ENCODE measurements around the gene NTN1. TPM values are rescaled to one million over a fixed set of nuclear protein-coding genes. Genes with fewer than 3 reads are reported as not detected.

The NTN1 gene
- total RNA-seq, 2 donors from 2014 or later, result 0.63 to 0.87 TPM

DNA sequence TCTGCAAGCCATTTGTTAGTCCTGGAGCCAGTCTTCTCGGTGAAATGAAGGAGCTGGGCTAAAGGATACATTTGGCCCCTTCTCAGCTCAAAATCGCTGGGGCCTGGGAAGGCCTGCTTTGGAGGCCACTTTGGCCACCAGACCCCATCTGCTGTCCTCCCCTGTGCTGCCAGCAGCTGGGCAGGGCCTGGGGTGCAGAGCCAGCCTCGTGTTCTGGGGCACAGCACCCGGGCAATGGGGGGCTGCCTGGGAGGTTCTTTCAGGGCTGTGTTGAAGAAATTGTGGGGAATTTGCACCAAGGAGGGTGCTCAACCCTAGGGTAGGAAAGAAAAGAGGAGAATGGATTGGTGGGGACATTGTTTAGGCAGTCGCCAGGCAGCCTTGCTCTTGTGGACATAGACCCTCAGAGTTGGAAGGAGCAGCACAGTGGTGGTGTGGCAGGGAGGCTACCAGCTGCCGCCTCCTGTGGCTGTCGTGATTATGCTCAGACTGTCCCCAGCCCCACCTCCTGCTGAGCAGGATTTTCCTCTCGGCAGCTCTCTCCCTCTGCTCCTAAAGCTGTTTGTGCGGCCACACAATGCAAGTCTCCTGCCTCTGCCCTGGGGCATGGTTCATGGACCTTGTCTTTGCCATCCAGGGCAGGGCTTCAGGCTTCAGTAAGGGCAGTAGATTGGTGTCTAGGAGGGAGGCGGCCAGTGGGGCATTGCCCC lies 174.8 kb downstream of the NTN1 start:
- no peaks in the 10 kb centered on the region for H3K4me1 Mint-ChIP-seq
- ATAC-seq (replicated peaks), result no peak
- H3K36me3 Mint-ChIP-seq (ENCODE audit: low read depth), result no peaks in the 10 kb centered on the region
- H3K4me3 Mint-ChIP-seq, result no peak overlapping the region
- peaks cover 3% of the 10 kb centered on the region for H3K9me3 Mint-ChIP-seq
- no peaks in the 10 kb centered on the region for H3K27me3 Mint-ChIP-seq
- no peak overlapping the region for H3K27ac Mint-ChIP-seq

DNA sequence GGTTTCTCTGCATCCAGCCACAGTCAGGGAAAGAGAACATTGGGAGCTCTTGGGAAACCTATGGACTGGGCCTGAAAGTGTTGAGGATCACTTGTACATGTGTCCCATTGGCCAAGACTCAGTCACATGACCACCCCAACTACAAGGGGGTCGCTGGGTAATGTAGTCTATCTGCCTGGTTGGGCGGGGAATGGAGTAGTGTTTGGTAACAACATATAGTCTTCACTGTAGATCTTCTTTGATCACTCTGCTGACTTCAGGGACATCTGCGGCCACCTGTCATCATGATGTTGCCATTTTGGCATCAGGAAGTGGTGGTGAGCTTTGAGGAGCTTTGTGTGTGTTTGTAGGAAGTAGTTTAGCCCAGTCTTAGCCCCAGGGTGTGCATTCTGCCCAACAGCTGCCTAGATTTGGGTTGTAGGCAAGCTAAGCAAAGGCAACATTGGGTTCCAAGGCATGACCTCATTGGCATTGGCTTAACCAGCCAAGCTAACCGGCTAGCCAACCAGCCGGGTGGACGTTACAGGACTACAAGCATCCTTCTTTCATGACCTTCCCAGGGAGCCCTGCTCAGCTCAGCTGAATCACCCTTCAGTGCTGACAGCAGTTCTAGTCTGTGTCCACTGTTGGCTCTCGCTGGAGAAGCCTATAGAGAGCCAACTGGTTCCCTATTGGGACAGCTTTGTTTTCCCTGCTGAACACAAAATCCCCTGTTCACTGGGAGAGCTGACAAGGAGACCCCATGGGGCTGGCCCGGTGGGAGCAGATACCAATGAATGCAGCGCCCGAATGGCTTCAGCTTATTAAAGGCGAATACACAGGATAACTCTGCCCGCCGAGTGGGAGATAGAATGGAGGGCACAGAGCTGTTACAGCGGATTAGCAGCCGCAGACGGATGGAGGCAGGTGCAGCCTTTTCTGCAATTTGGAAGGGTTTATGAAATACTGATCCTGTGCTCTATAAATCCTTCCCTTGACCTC lies 178.6 kb downstream of the NTN1 start:
- Mint-ChIP-seq H3K36me3 (ENCODE audit: low read depth) (no peaks in the 10 kb centered on the region), H3K4me3 (no peak overlapping the region), H3K27ac (no peak overlapping the region), H3K4me1 (no peaks in the 10 kb centered on the region), H3K9me3 (peaks cover 3% of the 10 kb centered on the region), H3K27me3 (peaks cover 3% of the 10 kb centered on the region)
- no peak for ATAC-seq (replicated peaks)

DNA sequence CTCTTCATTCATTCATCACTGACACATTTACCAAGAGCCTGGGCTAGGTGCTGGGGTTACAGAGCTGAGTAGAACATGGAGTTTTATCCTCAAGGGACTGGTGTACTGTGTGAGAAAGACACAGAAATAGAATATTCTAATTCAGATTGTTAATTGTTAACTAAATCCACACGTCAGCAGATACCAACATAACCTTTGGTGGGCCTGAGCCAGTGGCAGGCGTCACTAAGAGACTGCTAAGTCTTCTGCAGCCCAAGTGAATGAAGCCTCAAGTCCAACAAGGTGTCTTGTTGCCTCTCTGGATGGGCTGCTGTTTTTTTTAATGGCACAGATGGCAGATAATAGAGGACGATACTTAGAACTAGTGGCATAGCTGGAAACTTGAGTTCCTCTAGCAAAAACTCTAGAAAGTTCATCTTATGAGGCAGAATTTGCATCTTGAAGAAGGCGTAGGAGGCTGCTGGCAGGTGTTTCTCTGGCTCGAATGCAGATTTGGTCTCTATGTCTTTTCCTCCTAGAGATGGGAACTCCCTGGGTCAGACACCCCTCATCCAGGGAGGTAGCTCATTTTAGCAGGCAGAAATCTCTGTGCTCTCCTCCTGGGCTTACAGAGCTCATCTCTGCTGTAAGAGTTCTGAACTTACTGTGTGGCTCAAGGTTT lies 179.5 kb downstream of the NTN1 start:
- H3K27ac Mint-ChIP-seq, result no peak overlapping the region
- H3K27me3 Mint-ChIP-seq, result peaks cover 3% of the 10 kb centered on the region
- no peaks in the 10 kb centered on the region for H3K4me1 Mint-ChIP-seq
- H3K36me3 Mint-ChIP-seq (ENCODE audit: low read depth), result no peaks in the 10 kb centered on the region
- peaks cover 3% of the 10 kb centered on the region for H3K9me3 Mint-ChIP-seq
- no peak for ATAC-seq (replicated peaks)
- no peak overlapping the region for H3K4me3 Mint-ChIP-seq

DNA sequence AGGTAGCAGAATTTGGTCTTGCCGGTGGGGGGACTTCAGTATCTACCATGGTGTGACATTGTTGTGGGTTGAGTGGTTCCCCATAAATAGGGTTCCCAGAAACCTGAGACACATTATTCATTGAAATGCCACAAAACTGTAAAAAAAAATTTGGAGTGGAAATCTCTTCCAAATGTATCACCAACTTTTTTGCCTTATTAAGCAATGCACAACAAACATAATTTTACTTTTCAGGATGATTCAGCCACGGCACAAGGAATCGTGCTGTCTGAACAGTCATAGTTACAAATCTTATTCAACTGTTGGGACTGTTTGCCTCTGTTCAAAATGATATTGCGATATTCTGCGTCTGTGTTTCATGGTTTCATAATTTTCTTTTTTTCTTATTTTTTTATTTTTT lies 181.2 kb downstream of the NTN1 start:
- H3K27ac Mint-ChIP-seq, result no peak overlapping the region
- ATAC-seq (replicated peaks), result peak; percentile 52
- H3K27me3 Mint-ChIP-seq, result peaks cover 3% of the 10 kb centered on the region
- H3K36me3 Mint-ChIP-seq (ENCODE audit: low read depth), result no peaks in the 10 kb centered on the region
- no peaks in the 10 kb centered on the region for H3K4me1 Mint-ChIP-seq
- H3K4me3 Mint-ChIP-seq, result no peak overlapping the region
- H3K9me3 Mint-ChIP-seq, result peaks cover 3% of the 10 kb centered on the region

DNA sequence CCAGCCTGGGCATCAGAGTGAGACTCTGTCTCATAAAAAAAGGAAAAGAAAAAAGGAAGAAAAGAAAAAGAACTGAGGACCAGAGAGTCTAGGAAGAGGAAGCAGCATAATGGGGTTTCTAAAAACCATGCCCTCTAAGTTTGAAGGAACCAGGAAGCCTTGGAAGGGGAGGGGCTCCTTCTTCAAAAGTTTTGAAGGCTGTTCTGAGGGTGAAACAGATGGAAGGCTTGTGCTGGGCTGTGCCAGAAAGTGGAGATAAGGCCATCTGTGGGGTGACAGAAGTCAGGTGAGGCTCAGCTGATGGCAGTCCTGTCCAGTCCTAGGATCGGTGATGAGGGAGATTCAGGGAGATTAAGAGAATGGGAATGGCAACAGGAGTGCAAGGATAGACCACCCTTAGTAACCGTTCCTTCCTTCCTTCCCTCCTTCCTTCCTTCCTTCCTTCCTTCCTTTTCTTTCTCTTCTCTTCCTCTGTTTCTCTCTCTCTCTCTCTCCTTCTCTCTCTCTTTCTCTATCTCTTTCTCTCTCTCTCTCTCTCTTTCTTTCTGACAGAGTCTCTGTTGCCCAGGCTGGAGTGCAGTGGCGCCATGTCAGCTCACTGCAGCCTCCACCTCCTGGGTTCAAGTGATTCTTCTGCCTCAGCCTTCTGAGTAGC lies 182.6 kb downstream of the NTN1 start:
- H3K9me3 Mint-ChIP-seq, result peaks cover 3% of the 10 kb centered on the region
- H3K27ac Mint-ChIP-seq, result peak overlapping the region; percentile 51
- no peaks in the 10 kb centered on the region for H3K36me3 Mint-ChIP-seq (ENCODE audit: low read depth)
- no peak for ATAC-seq (replicated peaks)
- H3K4me3 Mint-ChIP-seq, result no peak overlapping the region
- H3K4me1 Mint-ChIP-seq, result no peaks in the 10 kb centered on the region
- H3K27me3 Mint-ChIP-seq, result peaks cover 3% of the 10 kb centered on the region

DNA sequence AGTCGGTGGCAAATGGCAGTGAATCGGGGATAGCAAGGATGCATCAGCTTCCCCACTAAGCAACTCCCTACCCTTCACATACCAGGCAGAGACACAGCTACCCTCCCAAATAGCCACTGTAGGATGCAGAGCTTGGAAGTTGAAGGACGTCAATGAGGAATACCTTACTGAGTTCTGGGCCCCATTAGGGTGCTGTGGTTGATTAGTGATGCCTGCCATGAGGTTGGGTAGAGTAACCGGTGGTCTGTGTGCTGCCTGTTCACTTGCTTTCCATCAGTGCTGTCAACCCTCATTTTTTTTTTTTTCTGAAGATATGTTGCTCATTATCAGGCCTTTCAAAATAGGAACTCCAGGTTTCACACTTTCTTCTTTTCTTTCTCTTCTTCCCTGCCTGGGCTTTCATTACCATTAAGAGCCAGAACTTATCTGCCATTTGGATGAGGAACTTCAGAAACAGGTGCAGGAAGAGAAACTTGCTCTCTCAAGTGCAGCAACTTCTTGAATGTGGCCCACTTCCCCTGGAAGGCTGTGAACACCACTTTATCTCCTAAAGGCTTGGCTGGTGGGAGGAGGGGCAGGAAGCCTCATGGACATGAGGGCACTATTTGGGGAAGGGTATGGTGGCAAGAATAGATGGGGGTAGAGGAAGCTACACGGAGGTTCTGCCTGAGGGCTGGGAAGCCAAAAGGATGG lies 183.5 kb downstream of the NTN1 start:
- peak overlapping the region; percentile 59 for H3K27ac Mint-ChIP-seq
- H3K9me3 Mint-ChIP-seq, result no peaks in the 10 kb centered on the region
- peaks cover 3% of the 10 kb centered on the region for H3K27me3 Mint-ChIP-seq
- no peaks in the 10 kb centered on the region for H3K36me3 Mint-ChIP-seq (ENCODE audit: low read depth)
- ATAC-seq (replicated peaks), result no peak
- no peaks in the 10 kb centered on the region for H3K4me1 Mint-ChIP-seq
- H3K4me3 Mint-ChIP-seq, result no peak overlapping the region

DNA sequence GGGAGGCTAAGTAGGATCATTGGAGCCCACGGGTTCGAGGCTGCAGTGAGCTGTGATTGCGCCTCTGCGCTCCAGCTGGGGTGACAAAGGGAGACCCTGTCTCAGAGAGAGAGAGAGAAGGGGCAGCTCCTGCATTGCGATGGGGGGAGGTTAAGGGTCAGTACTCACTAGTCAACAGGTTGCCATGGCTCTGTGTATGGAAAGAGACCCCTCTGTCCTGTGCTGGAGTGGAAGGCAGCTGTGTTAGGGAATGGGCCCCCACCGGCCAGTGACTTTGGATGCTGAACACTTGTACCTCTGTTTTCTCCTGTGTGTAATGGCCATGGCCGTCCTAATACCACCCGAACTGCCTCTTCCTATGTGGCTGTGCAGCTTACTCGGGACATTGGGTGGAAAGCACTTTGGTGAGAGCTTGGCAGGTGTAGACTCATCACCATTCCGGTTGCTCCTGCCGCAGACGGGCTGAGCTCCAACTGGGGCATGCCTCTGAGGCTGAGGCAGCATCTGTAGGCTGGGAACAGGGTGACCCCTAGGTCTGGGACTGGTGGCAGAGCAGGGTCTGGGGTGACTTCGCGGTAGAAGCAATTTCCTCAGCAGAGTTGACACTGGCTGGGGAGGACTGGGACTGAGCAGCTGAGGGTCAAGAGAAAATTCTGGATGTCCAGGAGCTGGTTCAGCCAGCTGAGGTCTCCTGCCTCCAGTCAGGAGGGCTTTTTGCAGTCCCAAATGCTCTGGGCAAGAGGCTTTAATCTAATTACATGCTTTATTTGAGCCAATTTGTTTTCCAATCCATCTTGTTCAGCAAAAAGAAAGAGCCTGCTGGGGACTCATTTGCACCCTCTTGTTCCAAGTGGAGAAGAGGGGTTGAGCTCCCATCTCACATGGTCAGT lies 184.5 kb downstream of the NTN1 start:
- Mint-ChIP-seq H3K27me3 (peaks cover 3% of the 10 kb centered on the region), H3K36me3 (ENCODE audit: low read depth) (no peaks in the 10 kb centered on the region), H3K4me3 (no peak overlapping the region), H3K4me1 (no peaks in the 10 kb centered on the region), H3K27ac (no peak overlapping the region), H3K9me3 (no peaks in the 10 kb centered on the region)
- ATAC-seq (replicated peaks), result no peak

DNA sequence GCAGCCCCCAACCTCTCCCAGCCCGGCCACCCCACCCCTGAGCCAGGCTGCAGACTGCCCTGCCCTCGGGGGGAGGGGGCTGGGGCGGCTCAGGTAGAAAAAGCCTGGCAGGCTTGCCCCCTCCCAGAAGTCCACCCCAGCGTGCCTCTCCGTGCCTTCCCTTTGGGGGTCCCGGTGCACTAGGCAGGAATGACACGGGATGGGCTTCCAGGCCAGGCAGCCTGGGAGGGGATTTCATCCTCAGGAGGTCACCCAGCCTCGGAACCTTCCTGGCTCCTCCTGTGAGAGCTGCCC lies 185.0 kb downstream of the NTN1 start:
- peaks cover 3% of the 10 kb centered on the region for H3K27me3 Mint-ChIP-seq
- no peak overlapping the region for H3K27ac Mint-ChIP-seq
- no peaks in the 10 kb centered on the region for H3K36me3 Mint-ChIP-seq (ENCODE audit: low read depth)
- no peaks in the 10 kb centered on the region for H3K9me3 Mint-ChIP-seq
- H3K4me3 Mint-ChIP-seq, result no peak overlapping the region
- no peak for ATAC-seq (replicated peaks)
- H3K4me1 Mint-ChIP-seq, result no peaks in the 10 kb centered on the region

DNA sequence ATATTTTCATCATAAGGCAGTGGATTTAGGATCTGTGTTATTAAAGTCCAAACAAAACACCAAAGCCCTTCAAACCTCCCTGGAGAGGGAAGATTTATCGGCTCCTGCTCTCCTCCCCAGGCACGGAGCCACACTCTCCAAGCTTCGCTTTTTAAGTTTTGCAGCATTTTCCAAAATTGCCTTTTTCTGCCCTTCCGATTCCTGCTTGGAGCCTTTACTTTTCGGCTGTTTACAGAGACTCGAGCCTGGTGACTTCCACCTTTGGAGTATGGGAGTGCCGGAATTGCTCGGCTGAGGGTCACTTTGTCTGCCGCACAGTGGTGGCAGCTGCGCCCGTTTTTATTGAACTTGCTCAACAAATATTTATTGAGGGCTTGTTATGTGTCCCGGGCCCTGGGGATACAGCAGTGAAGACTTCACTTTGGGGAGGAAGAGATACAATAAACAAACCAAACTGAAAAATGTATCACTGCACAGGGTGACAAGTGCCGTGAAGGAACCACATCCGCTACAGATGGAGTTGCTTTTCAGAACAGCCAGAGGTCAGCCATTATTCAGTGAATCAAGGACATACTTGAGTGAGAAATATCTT lies 185.5 kb downstream of the NTN1 start:
- no peak for ATAC-seq (replicated peaks)
- Mint-ChIP-seq H3K9me3 (no peaks in the 10 kb centered on the region), H3K27ac (no peak overlapping the region), H3K4me3 (no peak overlapping the region), H3K4me1 (no peaks in the 10 kb centered on the region), H3K27me3 (peaks cover 3% of the 10 kb centered on the region), H3K36me3 (ENCODE audit: low read depth) (no peaks in the 10 kb centered on the region)

DNA sequence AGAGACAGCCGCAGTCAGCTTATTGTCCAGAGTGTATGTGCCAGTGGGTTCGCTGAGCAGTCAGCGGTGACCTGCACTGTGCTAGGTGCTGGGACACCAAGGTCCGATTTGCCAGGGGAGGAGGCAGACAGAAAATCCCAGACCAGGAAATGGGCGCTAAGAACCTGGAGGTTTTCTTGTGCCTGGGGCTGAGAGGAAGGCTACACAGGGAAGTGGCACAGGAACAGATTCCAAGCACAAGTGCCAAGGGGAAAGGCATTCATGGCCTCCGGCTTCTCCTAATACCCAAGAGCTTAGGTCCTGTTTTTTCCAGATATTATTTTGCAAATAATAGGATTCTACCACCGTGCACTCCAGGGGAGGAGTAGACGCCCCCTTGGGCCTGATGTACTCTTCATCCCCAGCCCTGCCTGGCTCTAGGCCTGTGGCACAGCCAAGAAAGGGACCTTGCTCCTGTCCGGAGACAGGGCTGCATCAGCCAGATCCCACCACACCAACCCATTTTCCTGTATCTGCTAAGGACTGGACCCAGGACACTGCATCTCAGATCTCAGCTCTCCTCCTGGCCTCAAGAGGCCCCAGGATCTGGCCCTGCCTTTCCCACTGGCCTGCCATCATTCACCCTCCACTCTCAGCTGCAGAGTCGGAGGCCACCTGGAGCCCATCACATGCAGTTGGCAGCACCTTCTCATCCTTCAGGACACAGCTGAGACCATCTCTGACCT lies 187.2 kb downstream of the NTN1 start:
- no peaks in the 10 kb centered on the region for H3K36me3 Mint-ChIP-seq (ENCODE audit: low read depth)
- H3K27ac Mint-ChIP-seq, result no peak overlapping the region
- no peaks in the 10 kb centered on the region for H3K27me3 Mint-ChIP-seq
- no peak overlapping the region for H3K4me3 Mint-ChIP-seq
- ATAC-seq (replicated peaks), result no peak
- H3K9me3 Mint-ChIP-seq, result no peaks in the 10 kb centered on the region
- no peaks in the 10 kb centered on the region for H3K4me1 Mint-ChIP-seq

DNA sequence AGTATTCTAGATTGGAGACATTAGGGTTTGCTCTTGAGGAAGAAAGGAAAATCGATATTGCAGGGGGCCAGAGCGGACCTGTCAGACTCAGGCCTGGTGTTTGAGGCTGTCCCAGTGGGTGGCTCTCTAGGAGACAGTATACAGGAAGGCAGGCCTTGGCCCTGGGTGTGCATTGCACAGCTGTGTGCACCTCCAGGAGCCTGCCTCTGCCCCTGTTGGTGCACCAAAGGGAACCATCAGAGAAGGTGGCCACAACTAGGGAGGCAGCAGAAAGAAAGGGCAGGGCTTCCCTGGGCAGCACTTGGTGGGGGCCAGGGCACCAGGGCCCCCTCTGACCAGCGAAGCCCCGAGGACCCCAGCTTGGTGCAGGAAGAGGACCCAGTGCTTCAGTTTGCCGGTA lies 188.0 kb downstream of the NTN1 start:
- Mint-ChIP-seq H3K36me3 (ENCODE audit: low read depth) (no peaks in the 10 kb centered on the region), H3K4me3 (no peak overlapping the region), H3K27me3 (no peaks in the 10 kb centered on the region), H3K4me1 (no peaks in the 10 kb centered on the region), H3K9me3 (no peaks in the 10 kb centered on the region), H3K27ac (no peak overlapping the region)
- ATAC-seq (replicated peaks), result no peak

DNA sequence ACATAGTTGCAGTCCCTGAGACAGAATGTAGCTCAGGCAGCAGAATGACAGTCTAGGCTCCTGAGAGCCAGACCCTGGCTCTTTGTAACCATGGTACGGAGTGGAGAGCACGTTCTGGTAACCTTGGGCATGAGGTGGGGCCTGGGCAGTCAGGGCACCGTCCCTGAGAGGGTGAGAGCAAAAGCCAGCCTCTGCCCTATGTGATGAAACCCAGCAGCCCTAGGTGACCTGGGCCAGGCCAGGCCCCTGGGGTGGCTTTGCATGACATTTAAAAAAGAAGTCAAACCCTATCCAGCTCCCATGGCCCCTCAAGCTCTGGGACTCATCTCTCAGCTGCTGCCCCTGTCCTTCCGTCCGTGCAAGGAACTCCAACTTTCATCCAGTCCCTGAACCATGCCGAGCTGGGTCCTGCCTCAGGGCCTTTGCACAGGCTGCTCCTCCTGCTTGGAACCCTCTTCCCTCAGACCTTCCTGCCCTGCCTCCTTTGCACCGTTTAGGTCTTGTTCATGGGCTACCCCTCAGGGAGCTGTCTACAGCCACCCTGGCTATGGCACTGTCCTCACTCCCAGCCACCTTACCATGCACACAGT lies 188.6 kb downstream of the NTN1 start:
- Mint-ChIP-seq H3K27me3 (no peaks in the 10 kb centered on the region), H3K4me1 (no peaks in the 10 kb centered on the region), H3K4me3 (no peak overlapping the region), H3K27ac (no peak overlapping the region), H3K9me3 (no peaks in the 10 kb centered on the region), H3K36me3 (ENCODE audit: low read depth) (no peaks in the 10 kb centered on the region)
- ATAC-seq (replicated peaks), result no peak
